ENCODE results near the gene OR2K2. TPM values are rescaled to one million over a fixed set of nuclear protein-coding genes. Genes with fewer than 3 reads are reported as not detected.

OR2K2 gene
- total and polyA plus RNA-seq, 10 of the 15 experiments (the other 5 are each of a cell fraction or from before 2014, with no cell fraction given): 0.12 TPM; not detected in 9

DNA sequence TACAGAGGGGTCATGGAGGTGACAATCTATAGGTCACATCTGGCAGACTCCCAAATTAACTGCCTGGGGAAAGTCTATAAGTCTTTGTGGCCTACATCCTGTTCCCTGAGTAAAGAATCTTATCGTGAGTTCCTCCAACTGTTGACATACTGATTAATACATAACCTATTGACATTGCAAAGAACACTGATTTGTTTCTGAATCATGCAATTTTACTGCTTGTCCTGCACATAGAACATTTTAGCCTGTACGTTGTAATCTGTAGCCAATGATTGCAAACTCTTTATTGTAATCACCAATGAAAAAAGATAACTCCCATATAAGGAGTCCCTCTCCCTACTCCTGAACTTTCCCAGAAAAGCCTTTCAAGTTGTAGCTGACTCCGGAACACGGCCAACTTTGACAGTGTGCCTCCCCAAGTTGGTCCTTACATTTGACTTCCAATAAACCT lies 18.8 kb upstream of the OR2K2 start:
- Histone ChIP-seq H3K4me3 (no peak overlapping the region), H3K9ac (ENCODE audit: control insufficient read depth, insufficient read depth, low read length) (no peak overlapping the region), H3K36me3 (ENCODE audit: control insufficient read depth in 2 of 2, insufficient read depth in 2 of 2, low read length in 1 of 2) (no peaks in the 10 kb centered on the region), H3K79me2 (ENCODE audit: control insufficient read depth, insufficient read depth, low read length) (no peaks in the 10 kb centered on the region), H3K4me1 (ENCODE audit: control insufficient read depth, insufficient read depth, low read length) (no peaks in the 10 kb centered on the region), H4K20me1 (ENCODE audit: control insufficient read depth, insufficient read depth) (no peaks in the 10 kb centered on the region), H2AFZ (ENCODE audit: control insufficient read depth, low read depth, low read length) (no peak overlapping the region), H3K27me3 (replicated peaks in 1 of 2; ENCODE audit: control insufficient read depth in 2 of 2, insufficient read depth in 2 of 2, low read length in 1 of 2) (no peaks in the 10 kb centered on the region), H3K4me2 (ENCODE audit: control insufficient read depth, insufficient read depth) (no peak overlapping the region), H3K27ac (ENCODE audit: control insufficient read depth, insufficient read depth) (no peak overlapping the region), H3K9me3 (replicated peaks; ENCODE audit: control insufficient read depth, insufficient read depth, low read length) (no peaks in the 10 kb centered on the region)
- BruUV-seq (replicated peaks): no TSS peak
- POLR2A ChIA-PET: no interaction called here
- ATAC-seq: no peak
- in situ Hi-C loops (cut with MboI): no loop called here
- intact Hi-C loops (cut with micrococcal nuclease; ENCODE audit: unreplicated experiment): no loop called here
- DNase-seq (ENCODE audit: low read depth, low spot score): no peak
- no peak for FAIRE-seq
- CTCF ChIA-PET: no interaction called here
- SMC1A ChIA-PET (ENCODE audit: uncharacterized antibody, unreplicated experiment): no interaction called here
- RAD21 ChIA-PET (ENCODE audit: unreplicated experiment): no interaction called here
- 42% methylated on average over 4 of the region's 4 CpGs for WGBS (ENCODE audit: insufficient coverage, insufficient replicate concordance, low lambda C conversion rate, missing lambda C conversion rate)
- TF ChIP-seq BACH1 (IDR thresholded peaks at IDR 0.05; ENCODE audit: borderline replicate concordance) (no peak), ZSCAN29 (IDR thresholded peaks at IDR 0.05) (no peak), ATF2 (IDR thresholded peaks at IDR 0.05; ENCODE audit: low read length) (no peak), HDAC6 (IDR thresholded peaks at IDR 0.05; ENCODE audit: unreplicated experiment) (no peak), TBL1XR1 (IDR thresholded peaks at IDR 0.05; ENCODE audit: low read depth, low read length) (no peak), REST (IDR thresholded peaks at IDR 0.05; ENCODE audit: low read depth, low read length) (no peak), STAT3 (IDR thresholded peaks at IDR 0.05; ENCODE audit: low read depth, low read length) (no peak), HDAC2 (IDR thresholded peaks at IDR 0.05) (no peak), CEBPB (IDR thresholded peaks at IDR 0.05; ENCODE audit: borderline replicate concordance in 1 of 2, low read depth in 2 of 2, low read length in 2 of 2) (no peak), POLR2AphosphoS5 (IDR thresholded peaks at IDR 0.05; ENCODE audit: low read length) (no peak), ZNF274 (IDR thresholded peaks at IDR 0.05; ENCODE audit: insufficient read depth, insufficient read length) (no peak), ZBED1 (IDR thresholded peaks at IDR 0.05; ENCODE audit: borderline replicate concordance) (no peak), FOS (IDR thresholded peaks at IDR 0.05; ENCODE audit: borderline replicate concordance, extremely low read depth, insufficient read length) (no peak), ATF7 (IDR thresholded peaks at IDR 0.05; ENCODE audit: low read depth) (no peak), NR2F1 (conservative IDR thresholded peaks at IDR 0.05) (no peak), CREM (IDR thresholded peaks at IDR 0.05; ENCODE audit: low read depth) (no peak)
- TF ChIP-seq, protein P1, sequence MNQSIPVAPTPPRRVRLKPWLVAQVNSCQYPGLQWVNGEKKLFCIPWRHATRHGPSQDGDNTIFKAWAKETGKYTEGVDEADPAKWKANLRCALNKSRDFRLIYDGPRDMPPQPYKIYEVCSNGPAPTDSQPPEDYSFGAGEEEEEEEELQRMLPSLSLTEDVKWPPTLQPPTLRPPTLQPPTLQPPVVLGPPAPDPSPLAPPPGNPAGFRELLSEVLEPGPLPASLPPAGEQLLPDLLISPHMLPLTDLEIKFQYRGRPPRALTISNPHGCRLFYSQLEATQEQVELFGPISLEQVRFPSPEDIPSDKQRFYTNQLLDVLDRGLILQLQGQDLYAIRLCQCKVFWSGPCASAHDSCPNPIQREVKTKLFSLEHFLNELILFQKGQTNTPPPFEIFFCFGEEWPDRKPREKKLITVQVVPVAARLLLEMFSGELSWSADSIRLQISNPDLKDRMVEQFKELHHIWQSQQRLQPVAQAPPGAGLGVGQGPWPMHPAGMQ (IDR thresholded peaks at IDR 0.05; ENCODE audit: borderline replicate concordance): no peak
